ENCODE data around the gene ABR. TPM values are rescaled to one million over a fixed set of nuclear protein-coding genes. Genes with fewer than 3 reads are reported as not detected.
"Not testable (repeated sequence)": the region's sequence is repeated elsewhere in the genome, so short reads cannot be mapped to it uniquely, and the experiment has no call there.

ABR gene
- total RNA-seq, 5 donors from 2014 or later (not counting 1 experiment from before 2014, with no cell fraction given): 89.4 to 165 (median 125) TPM

DNA sequence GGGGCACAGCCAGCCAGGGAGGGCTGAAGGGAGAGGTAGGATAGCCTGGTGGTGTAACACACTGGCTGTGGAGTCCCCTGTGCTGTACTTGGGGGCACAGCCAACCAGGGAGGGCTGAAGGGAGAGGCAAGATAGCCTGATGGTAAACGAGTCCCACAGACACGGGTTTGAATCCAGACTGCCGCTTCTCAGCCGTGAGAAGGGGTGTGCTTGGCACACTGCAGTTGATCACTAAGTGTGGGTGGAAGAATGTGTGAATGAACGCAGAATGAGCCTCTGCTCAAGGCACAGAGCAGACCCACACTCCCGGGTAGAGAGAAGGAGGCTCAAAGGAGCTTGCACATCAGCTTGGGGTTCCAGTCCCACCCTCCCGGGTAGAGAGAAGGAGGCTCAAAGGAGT is 111.4 kb downstream of the ABR start:
- H3K9me3 ChIP-seq: no peaks in the 10 kb centered on the region
- Mint-ChIP-seq H3K4me3 (no peak overlapping the region), H3K4me1 (no peaks in the 10 kb centered on the region), H3K36me3 (peaks cover 46% of the 10 kb centered on the region), H3K27ac (no peak overlapping the region), H3K9me3 (peaks cover 0 to 7% (median 0%) of the 10 kb centered on the region in 3 donors), H3K27me3 (no peaks in the 10 kb centered on the region)
- H3K36me3 ChIP-seq (ENCODE audit: control insufficient read depth in 2 of 2, extremely low read depth in 1 of 2, insufficient read depth in 1 of 2, low read length in 1 of 2): peaks cover 22 to 65% of the 10 kb centered on the region in 2 donors
- ChIA-PET POLR2A (no interaction called here), CTCF (no interaction called here)
- no peak overlapping the region for H3K4me3 ChIP-seq (ENCODE audit: control insufficient read depth in 1 of 2, extremely low read depth in 1 of 2, low read length in 1 of 2)
- no peak for DNase-seq
- ATAC-seq (replicated peaks in 1 of 4): no peak
- peaks cover 0 to 3% of the 10 kb centered on the region in 2 experiments for H3K27me3 ChIP-seq (replicated peaks in 1 of 2; ENCODE audit: control insufficient read depth in 2 of 2, extremely low read depth in 1 of 2, insufficient read depth in 2 of 2, low read length in 1 of 2)
- H3K4me1 ChIP-seq (ENCODE audit: control insufficient read depth in 1 of 2, extremely low read depth in 1 of 2, insufficient read depth in 2 of 2, low read length in 2 of 2): no peaks in the 10 kb centered on the region
- WGBS (ENCODE audit: insufficient coverage): 94% methylated on average over 7 of the region's 7 CpGs
- H3K27ac ChIP-seq (ENCODE audit: low read length): no peak overlapping the region

DNA sequence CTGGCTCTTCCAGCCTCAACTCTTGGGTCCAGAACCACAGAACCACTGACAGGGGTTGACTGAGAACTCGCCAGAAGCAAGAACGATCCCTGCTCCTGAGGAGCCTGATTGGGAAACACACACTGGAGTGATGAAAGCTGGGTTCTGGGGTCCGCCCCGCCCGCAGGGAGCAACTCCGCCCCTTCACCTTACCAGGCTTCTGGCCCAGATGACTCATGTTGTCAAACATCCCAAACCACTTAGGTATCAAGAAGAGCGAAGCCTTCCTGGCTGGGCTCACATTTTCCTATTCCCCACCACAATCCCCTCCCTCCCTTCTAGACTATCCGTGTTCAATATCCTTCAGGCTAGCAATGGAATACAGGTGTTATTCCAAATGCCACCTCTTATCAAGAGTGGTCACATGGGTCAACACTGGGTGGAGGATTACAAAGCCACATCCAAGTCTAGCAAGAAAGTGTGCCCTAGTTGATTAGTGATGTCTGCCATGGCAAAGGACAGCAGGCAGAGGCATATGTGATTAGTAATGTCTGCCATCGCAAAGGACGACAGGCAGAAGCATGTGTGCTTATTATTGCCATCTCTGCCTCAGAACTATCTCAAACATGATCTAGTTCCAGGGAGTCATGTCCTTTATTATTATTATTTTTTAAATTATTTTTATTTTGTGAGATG is 112.4 kb downstream of the ABR start:
- no peaks in the 10 kb centered on the region for H3K4me1 ChIP-seq (ENCODE audit: control insufficient read depth in 1 of 2, extremely low read depth in 1 of 2, insufficient read depth in 2 of 2, low read length in 2 of 2)
- Mint-ChIP-seq H3K27me3 (no peaks in the 10 kb centered on the region), H3K4me3 (no peak overlapping the region), H3K4me1 (no peaks in the 10 kb centered on the region), H3K9me3 (peaks cover 0 to 7% (median 0%) of the 10 kb centered on the region in 3 donors), H3K36me3 (peaks cover 43% of the 10 kb centered on the region), H3K27ac (no peak overlapping the region)
- WGBS (ENCODE audit: insufficient coverage): 100% methylated on average over 8 of the region's 10 CpGs
- ChIA-PET POLR2A (no interaction called here), CTCF (no interaction called here)
- H3K27me3 ChIP-seq (replicated peaks in 1 of 2; ENCODE audit: control insufficient read depth in 2 of 2, extremely low read depth in 1 of 2, insufficient read depth in 2 of 2, low read length in 1 of 2): peaks cover 0 to 3% of the 10 kb centered on the region in 2 experiments
- H3K9me3 ChIP-seq: no peaks in the 10 kb centered on the region
- no peak overlapping the region for H3K27ac ChIP-seq (ENCODE audit: low read length)
- H3K4me3 ChIP-seq (ENCODE audit: control insufficient read depth in 1 of 2, extremely low read depth in 1 of 2, low read length in 1 of 2): no peak overlapping the region
- no peak for DNase-seq
- peaks cover 21 to 59% of the 10 kb centered on the region in 2 donors for H3K36me3 ChIP-seq (ENCODE audit: control insufficient read depth in 2 of 2, extremely low read depth in 1 of 2, insufficient read depth in 1 of 2, low read length in 1 of 2)
- ATAC-seq (replicated peaks in 1 of 4): no peak

DNA sequence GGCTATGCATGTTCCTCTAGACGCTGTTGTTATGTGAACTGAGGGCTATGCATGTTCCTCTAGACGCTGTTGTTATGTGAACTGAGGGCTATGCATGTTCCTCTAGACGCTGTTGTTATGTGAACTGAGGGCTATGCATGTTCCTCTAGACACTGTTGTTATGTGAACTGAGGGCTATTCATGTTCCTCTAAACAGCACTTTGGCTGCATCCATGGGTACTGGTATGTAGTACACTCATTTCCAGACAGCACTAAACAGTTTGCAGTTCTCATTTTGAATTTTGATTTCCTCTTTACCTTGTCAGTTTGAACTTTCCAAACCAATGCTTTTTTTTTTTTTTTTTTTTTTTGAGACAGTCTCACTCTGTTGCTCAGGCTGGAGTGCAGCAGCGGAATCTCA is 114.4 kb downstream of the ABR start:
- H3K27me3 Mint-ChIP-seq; H3K4me3 ChIP-seq (ENCODE audit: control insufficient read depth in 1 of 2, extremely low read depth in 1 of 2, low read length in 1 of 2); CTCF ChIA-PET; DNase-seq; H3K27ac ChIP-seq (ENCODE audit: low read length); H3K4me3 Mint-ChIP-seq; H3K27ac Mint-ChIP-seq; ATAC-seq (replicated peaks in 1 of 4); H3K27me3 ChIP-seq (replicated peaks in 1 of 2; ENCODE audit: control insufficient read depth in 2 of 2, extremely low read depth in 1 of 2, insufficient read depth in 2 of 2, low read length in 1 of 2); POLR2A ChIA-PET; H3K4me1 ChIP-seq (ENCODE audit: control insufficient read depth in 1 of 2, extremely low read depth in 1 of 2, insufficient read depth in 2 of 2, low read length in 2 of 2); H3K9me3 Mint-ChIP-seq; H3K9me3 ChIP-seq; H3K4me1 Mint-ChIP-seq: not testable (repeated sequence)
- H3K36me3 ChIP-seq (ENCODE audit: control insufficient read depth in 2 of 2, extremely low read depth in 1 of 2, insufficient read depth in 1 of 2, low read length in 1 of 2): peaks cover 24 to 51% of the 10 kb centered on the region in 2 donors
- WGBS (ENCODE audit: insufficient coverage): 83% methylated on average over 1 of the region's 4 CpGs
- peaks cover 40% of the 10 kb centered on the region for H3K36me3 Mint-ChIP-seq

DNA sequence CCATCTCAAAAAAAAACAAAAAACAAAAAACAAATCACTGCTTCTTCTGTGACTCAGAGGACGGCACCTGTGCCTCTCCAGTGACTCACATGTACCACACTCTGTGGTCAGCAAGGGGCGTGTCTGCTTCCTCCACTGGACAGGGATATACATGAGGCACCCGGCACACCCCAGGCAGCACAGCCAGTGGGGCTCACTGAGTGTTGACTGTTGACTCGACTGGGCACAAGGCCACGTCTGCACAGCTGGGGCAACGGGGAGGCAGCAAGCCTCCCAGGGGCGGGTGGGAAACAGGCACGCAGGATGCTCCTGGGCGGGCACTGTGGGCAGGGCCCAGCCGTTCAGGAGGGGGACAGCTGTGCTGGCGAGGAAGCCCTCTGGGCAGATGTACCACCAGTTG is 118.8 kb downstream of the ABR start:
- DNase-seq: no peak
- WGBS (ENCODE audit: insufficient coverage): 74% methylated on average over 6 of the region's 11 CpGs
- no peaks in the 10 kb centered on the region for H3K27me3 ChIP-seq (replicated peaks in 1 of 2; ENCODE audit: control insufficient read depth in 2 of 2, extremely low read depth in 1 of 2, insufficient read depth in 2 of 2, low read length in 1 of 2)
- peaks cover 42% of the 10 kb centered on the region for H3K36me3 Mint-ChIP-seq
- H3K27me3 Mint-ChIP-seq: no peaks in the 10 kb centered on the region
- H3K36me3 ChIP-seq (ENCODE audit: control insufficient read depth in 2 of 2, extremely low read depth in 1 of 2, insufficient read depth in 1 of 2, low read length in 1 of 2): peaks cover 23 to 48% of the 10 kb centered on the region in 2 donors
- no peak overlapping the region for H3K4me3 ChIP-seq (ENCODE audit: control insufficient read depth in 1 of 2, extremely low read depth in 1 of 2, low read length in 1 of 2)
- H3K4me1 Mint-ChIP-seq: no peaks in the 10 kb centered on the region
- H3K27ac Mint-ChIP-seq: no peak overlapping the region
- ATAC-seq (replicated peaks in 1 of 4): no peak
- CTCF ChIA-PET: no interaction called here
- no peak overlapping the region for H3K4me3 Mint-ChIP-seq
- no peaks in the 10 kb centered on the region for H3K9me3 ChIP-seq
- no peaks in the 10 kb centered on the region for H3K4me1 ChIP-seq (ENCODE audit: control insufficient read depth in 1 of 2, extremely low read depth in 1 of 2, insufficient read depth in 2 of 2, low read length in 2 of 2)
- POLR2A ChIA-PET: no interaction called here
- H3K27ac ChIP-seq (ENCODE audit: low read length): no peak overlapping the region
- peaks cover 0 to under 1% (median 0%) of the 10 kb centered on the region in 3 donors for H3K9me3 Mint-ChIP-seq

DNA sequence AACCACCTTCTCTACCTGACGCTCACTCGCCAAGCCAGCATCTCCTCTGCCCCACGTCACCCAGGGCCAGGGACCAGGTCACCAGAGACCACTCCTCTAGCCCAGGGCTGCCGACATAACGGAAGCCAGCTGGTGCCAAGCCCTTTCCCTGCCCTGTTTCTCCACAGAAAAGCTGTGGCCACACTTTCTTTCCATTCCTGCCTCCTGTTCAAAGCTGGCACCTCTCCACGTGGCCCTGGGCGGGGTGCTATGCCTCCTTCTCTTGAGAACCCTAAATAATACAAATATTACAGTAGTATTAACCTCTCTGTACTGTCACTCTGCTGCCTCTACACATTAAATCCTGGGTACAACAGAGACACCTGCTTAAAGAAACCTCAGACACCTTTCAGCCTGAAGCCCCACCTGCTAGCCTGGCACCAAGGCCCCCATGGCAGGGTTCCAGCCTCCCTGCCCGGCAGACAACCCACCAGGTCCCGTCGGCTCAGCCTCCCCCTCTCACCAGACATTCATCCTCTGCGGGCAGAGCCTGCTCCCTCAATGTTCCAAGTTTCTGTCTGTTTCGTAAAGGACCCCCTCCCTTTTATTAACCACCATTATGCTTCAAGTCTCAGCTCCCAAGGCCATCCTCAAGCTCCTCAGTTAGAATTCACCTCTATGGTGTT is 120.5 kb downstream of the ABR start:
- no peak for ATAC-seq (replicated peaks in 1 of 4)
- WGBS (ENCODE audit: insufficient coverage): 95% methylated on average over 12 of the region's 12 CpGs
- H3K9me3 Mint-ChIP-seq: no peaks in the 10 kb centered on the region
- Histone ChIP-seq H3K27ac (ENCODE audit: low read length) (no peak overlapping the region), H3K36me3 (ENCODE audit: control insufficient read depth in 2 of 2, extremely low read depth in 1 of 2, insufficient read depth in 1 of 2, low read length in 1 of 2) (peaks cover 19 to 51% of the 10 kb centered on the region in 2 donors), H3K27me3 (replicated peaks in 1 of 2; ENCODE audit: control insufficient read depth in 2 of 2, extremely low read depth in 1 of 2, insufficient read depth in 2 of 2, low read length in 1 of 2) (no peaks in the 10 kb centered on the region), H3K4me3 (ENCODE audit: control insufficient read depth in 1 of 2, extremely low read depth in 1 of 2, low read length in 1 of 2) (no peak overlapping the region), H3K9me3 (no peaks in the 10 kb centered on the region), H3K4me1 (ENCODE audit: control insufficient read depth in 1 of 2, extremely low read depth in 1 of 2, insufficient read depth in 2 of 2, low read length in 2 of 2) (no peaks in the 10 kb centered on the region)
- no peak overlapping the region for H3K4me3 Mint-ChIP-seq
- H3K27ac Mint-ChIP-seq: no peak overlapping the region
- H3K27me3 Mint-ChIP-seq: no peaks in the 10 kb centered on the region
- no peaks in the 10 kb centered on the region for H3K4me1 Mint-ChIP-seq
- CTCF ChIA-PET: no interaction called here
- no peak for DNase-seq
- POLR2A ChIA-PET: no interaction called here
- H3K36me3 Mint-ChIP-seq: peaks cover 39% of the 10 kb centered on the region

DNA sequence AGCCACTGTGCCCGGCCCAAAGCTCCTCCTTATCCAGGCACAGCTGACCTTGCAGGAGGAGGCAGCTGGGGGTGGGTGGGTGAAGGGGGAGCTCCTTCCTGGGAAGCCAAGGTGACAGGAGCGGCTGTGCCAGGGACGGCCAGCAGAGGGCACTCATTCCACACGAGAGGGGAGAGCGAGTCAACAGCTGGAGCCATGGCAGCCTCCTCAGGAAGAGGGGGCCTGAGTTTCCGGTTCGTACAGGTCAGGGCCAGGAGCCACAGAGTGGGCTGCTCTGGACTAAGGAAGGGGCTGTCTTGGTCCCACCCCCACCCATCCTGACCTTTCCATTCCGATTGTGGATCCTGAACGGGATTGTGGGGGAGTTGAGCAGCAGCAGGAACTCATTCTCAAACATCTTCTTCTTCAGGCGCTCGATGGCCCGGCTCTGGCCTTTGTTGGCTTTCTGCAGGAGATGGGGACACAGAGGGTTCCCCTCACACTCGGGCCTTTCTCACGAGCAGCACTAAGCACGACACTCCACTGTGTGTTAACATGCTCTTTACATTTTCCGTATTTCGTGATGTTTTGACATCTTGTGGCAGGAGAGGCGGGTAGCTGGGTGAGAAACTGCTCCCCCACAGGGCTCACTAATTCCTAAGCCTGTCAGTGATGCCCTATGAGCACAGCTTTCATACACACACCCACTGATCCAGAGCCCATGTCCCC is 121.2 kb downstream of the ABR start:
- 94% methylated on average over 12 of the region's 18 CpGs for WGBS (ENCODE audit: insufficient coverage)

More for the DNA sequence above, 121.2 kb downstream of the ABR start:
- no peak for ATAC-seq (replicated peaks in 1 of 4)
- Histone ChIP-seq H3K27me3 (replicated peaks in 1 of 2; ENCODE audit: control insufficient read depth in 2 of 2, extremely low read depth in 1 of 2, insufficient read depth in 2 of 2, low read length in 1 of 2) (no peaks in the 10 kb centered on the region), H3K36me3 (ENCODE audit: control insufficient read depth in 2 of 2, extremely low read depth in 1 of 2, insufficient read depth in 1 of 2, low read length in 1 of 2) (peaks cover 19 to 56% of the 10 kb centered on the region in 2 donors), H3K27ac (ENCODE audit: low read length) (no peak overlapping the region), H3K4me3 (ENCODE audit: control insufficient read depth in 1 of 2, extremely low read depth in 1 of 2, low read length in 1 of 2) (no peak overlapping the region), H3K9me3 (no peaks in the 10 kb centered on the region), H3K4me1 (ENCODE audit: control insufficient read depth in 1 of 2, extremely low read depth in 1 of 2, insufficient read depth in 2 of 2, low read length in 2 of 2) (no peaks in the 10 kb centered on the region)
- Mint-ChIP-seq H3K4me1 (no peaks in the 10 kb centered on the region), H3K4me3 (no peak overlapping the region), H3K27ac (no peak overlapping the region), H3K36me3 (peaks cover 39% of the 10 kb centered on the region), H3K9me3 (no peaks in the 10 kb centered on the region), H3K27me3 (no peaks in the 10 kb centered on the region)
- POLR2A ChIA-PET: no interaction called here
- CTCF ChIA-PET: no interaction called here
- peak in 13 of 35 experiments; percentile 4 to 41 (median 12) for DNase-seq
